Liver (tissue), 9 donors: ENCODE data around the gene RPTOR. TPM values are rescaled to one million over a fixed set of nuclear protein-coding genes. Genes with fewer than 3 reads are reported as not detected.

ENCODE experiments used
- DNase-seq: peaks from one replicate; pipeline ENCODE4 v3.0.0-alpha.2; 2017; ENCODE audit warnings: low spot score
- H3K27ac ChIP-seq, 2 donors: one replicate each; pipeline ENCODE4 v1.7.0; 2013; ENCODE audit warnings: inconsistent platforms in 2 of 2, low read length in 2 of 2, control low read depth in 1 of 2, low read depth in 1 of 2, mild to moderate bottlenecking in 1 of 2
- H3K27me3 ChIP-seq, 4 donors: one replicate each; pipeline versions ENCODE4 v1.6.1 to v1.7.0; 2013; ENCODE audit warnings: low read length in 3 of 4, inconsistent platforms in 1 of 4, mild to moderate bottlenecking in 1 of 4, moderate library complexity in 1 of 4; ENCODE audit not compliant: control insufficient read depth in 4 of 4, insufficient read depth in 4 of 4
- H3K36me3 ChIP-seq, 4 donors: one replicate each; pipeline versions ENCODE4 v1.6.1 to v1.7.0; 2013; ENCODE audit warnings: low read length in 3 of 4, mild to moderate bottlenecking in 3 of 4, low read depth in 1 of 4, moderate library complexity in 1 of 4; ENCODE audit not compliant: control insufficient read depth in 4 of 4, insufficient read depth in 3 of 4
- H3K4me1 ChIP-seq, 4 donors: one replicate each; pipeline versions ENCODE4 v1.6.1 to v1.7.0; 2013; ENCODE audit warnings: low read length in 3 of 4, mild to moderate bottlenecking in 3 of 4, moderate library complexity in 1 of 4; ENCODE audit not compliant: control insufficient read depth in 4 of 4, insufficient read depth in 4 of 4
- H3K4me3 ChIP-seq, 3 donors: one replicate each; pipeline versions ENCODE4 v1.6.1 to v1.7.0; 2013; ENCODE audit warnings: low read length in 3 of 3, control low read depth in 1 of 3, low read depth in 1 of 3, mild to moderate bottlenecking in 1 of 3
- H3K9ac ChIP-seq, 2 donors: one replicate each; pipeline ENCODE4 v1.7.0; 2013; ENCODE audit warnings: low read length in 2 of 2, mild to moderate bottlenecking in 2 of 2, moderate library complexity in 2 of 2, control low read depth in 1 of 2, low read depth in 1 of 2
- H3K9me3 ChIP-seq, 4 donors: one replicate each; pipeline versions ENCODE4 v1.6.1 to v1.7.0; 2013; ENCODE audit warnings: low read length in 3 of 4; ENCODE audit not compliant: control insufficient read depth in 4 of 4
- EGR1 ChIP-seq, 2 donors: IDR thresholded peaks; 2 replicates each; pipeline ENCODE4 v1.6.1; 2016 to 2018; ENCODE audit warnings: antibody characterized with exemption in 2 of 2, low read depth in 2 of 2
- FOXA1 ChIP-seq: IDR thresholded peaks from 2 replicates; pipeline ENCODE4 v1.6.1; 2016; ENCODE audit warnings: antibody characterized with exemption
- FOXA2 ChIP-seq: IDR thresholded peaks from 2 replicates; pipeline ENCODE4 v1.6.1; 2016; ENCODE audit warnings: antibody characterized with exemption
- GABPA ChIP-seq, 2 donors: IDR thresholded peaks in 1 of 2; conservative IDR thresholded peaks in 1 of 2; 2 replicates each; pipeline ENCODE4 v1.6.1; 2016; ENCODE audit warnings: antibody characterized with exemption in 2 of 2, mild to moderate bottlenecking in 1 of 2, moderate library complexity in 1 of 2
- HNF4A ChIP-seq, 2 donors: conservative IDR thresholded peaks; 2 replicates each; pipeline ENCODE4 v1.6.1; 2016; ENCODE audit warnings: antibody characterized with exemption in 2 of 2, mild to moderate bottlenecking in 2 of 2
- HNF4G ChIP-seq: IDR thresholded peaks from 2 replicates; pipeline ENCODE4 v1.6.1; 2016; ENCODE audit warnings: antibody characterized with exemption
- JUND ChIP-seq, 2 donors: IDR thresholded peaks; 2 replicates each; pipeline ENCODE4 v1.6.1; 2016; ENCODE audit warnings: antibody characterized with exemption in 2 of 2
- NR2F2 ChIP-seq: IDR thresholded peaks from 2 replicates; pipeline ENCODE4 v1.6.1; 2016; ENCODE audit warnings: antibody characterized with exemption
- RAD21 ChIP-seq, 2 donors: IDR thresholded peaks; 2 replicates each; pipeline ENCODE4 v1.6.1; 2016; ENCODE audit warnings: antibody characterized with exemption in 2 of 2, mild to moderate bottlenecking in 2 of 2
- RXRA ChIP-seq, 2 donors: IDR thresholded peaks; 2 replicates each; pipeline ENCODE4 v1.6.1; 2017 to 2018; ENCODE audit warnings: antibody characterized with exemption in 2 of 2, mild to moderate bottlenecking in 1 of 2
- SP1 ChIP-seq: IDR thresholded peaks from 2 replicates; pipeline ENCODE4 v1.6.1; 2018; ENCODE audit warnings: antibody characterized with exemption, mild to moderate bottlenecking
- TAF1 ChIP-seq: conservative IDR thresholded peaks from 2 replicates; pipeline ENCODE4 v1.6.1; 2016; ENCODE audit warnings: antibody characterized with exemption, mild to moderate bottlenecking
- YY1 ChIP-seq: IDR thresholded peaks from 2 replicates; pipeline ENCODE4 v1.6.1; 2016; ENCODE audit warnings: antibody characterized with exemption, mild to moderate bottlenecking
- WGBS: extraction: QIAGEN DNeasy Blood & Tissue Kit; methylation state at CpG from one replicate; pipeline ENCODE4 v1.1.7; 2013; 5-methylcytosine and 5-hydroxymethylcytosine counted together
- polyA plus RNA-seq, 2 donors: library from polyadenylated mRNA; stranded (reverse) in 1 of 2; unstranded in 1 of 2; fragments of 200-250 nt in 1 of 2; fragments of >200 nt in 1 of 2; fragmentation: Nextera tagmentation in 1 of 2; extraction: Ambion mirVana in 1 of 2; gene quantifications; one replicate each; pipeline versions ENCODE4 v1.2.1 to v1.2.3, GENCODE V29; 2013 to 2015
- total RNA-seq, 2 donors: library from RNA; depleted of rRNA; stranded (reverse); fragments of >200 nt; gene quantifications; one replicate each; pipeline ENCODE4 v1.2.3, GENCODE V29; 2014
- TF ChIP-seq, protein P1 (sequence below): IDR thresholded peaks from 2 replicates; pipeline ENCODE4 v1.6.1; 2016; ENCODE audit warnings: antibody characterized with exemption
- TF ChIP-seq, protein P2 (sequence below): IDR thresholded peaks from 2 replicates; pipeline ENCODE4 v1.6.1; 2016; ENCODE audit warnings: antibody characterized with exemption
- TF ChIP-seq, protein P3 (sequence below): IDR thresholded peaks from 2 replicates; pipeline ENCODE4 v1.6.1; 2016; ENCODE audit warnings: antibody characterized with exemption
- TF ChIP-seq, protein P4 (sequence below): fragments of 150-350 bp; IDR thresholded peaks from 2 replicates; pipeline ENCODE4 v1.5.1; 2017; ENCODE audit warnings: improper control_type of control experiment, low read depth, low read length; ENCODE audit not compliant: missing input control
- TF ChIP-seq, protein P5 (sequence below): IDR thresholded peaks from 2 replicates; pipeline ENCODE4 v1.6.1; 2016; ENCODE audit warnings: antibody characterized with exemption, mild to moderate bottlenecking
- donor health status: healthy.
- donor health status: healthy.
- donor health status: healthy.
- donor health status: healthy.
- donor health status: healthy.

The RPTOR gene
- total and polyA plus RNA-seq, 4 donors: 4.8 to 25.4 (median 11.6) TPM

DNA sequence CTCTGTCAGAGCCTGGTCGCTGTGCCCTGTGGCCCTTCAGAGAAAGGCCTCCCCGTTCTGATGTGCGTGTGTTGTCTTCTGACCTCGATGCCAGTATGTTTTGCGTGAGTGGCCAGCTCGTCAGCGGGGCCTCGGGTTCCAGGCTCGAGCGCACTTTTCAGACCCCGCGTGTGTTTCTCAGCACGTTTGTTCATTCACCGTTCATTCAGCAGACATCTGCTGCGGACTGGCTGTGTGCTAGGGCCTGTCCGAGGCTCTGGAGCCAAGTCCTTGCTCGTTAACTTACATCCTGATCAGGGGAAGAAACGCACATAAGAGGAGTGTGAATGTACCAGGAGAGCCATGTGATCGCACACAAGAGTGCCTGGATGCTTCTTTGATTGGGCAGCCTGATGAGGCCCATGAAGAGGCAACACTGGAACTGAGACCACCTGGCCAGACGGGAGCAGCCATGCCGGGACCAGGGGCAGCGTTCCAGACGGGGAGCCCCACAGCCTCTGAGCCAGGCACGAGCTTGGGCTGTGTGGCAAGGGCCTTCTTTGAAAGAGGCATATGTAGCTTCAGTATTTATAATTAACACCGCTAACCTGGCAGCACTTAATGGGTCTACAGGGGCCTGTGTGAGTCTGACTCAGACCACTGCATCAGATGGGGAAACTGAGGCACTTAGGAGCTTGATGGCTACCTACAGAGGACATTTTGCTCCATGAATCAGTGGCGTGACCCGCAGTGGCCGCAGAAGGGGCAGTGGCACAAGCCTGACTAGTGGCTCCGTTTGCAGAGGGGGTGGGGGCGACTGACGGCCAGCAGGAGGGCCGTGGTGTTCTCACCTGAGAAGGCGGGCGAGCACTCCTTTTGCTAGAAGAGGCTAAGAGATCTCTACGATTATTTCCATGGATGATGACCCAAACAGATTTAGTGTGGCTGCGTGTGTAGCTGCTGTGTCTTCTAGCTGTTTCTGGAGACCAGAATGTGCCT lies 259.1 kb downstream of the RPTOR start:
- Histone ChIP-seq H3K36me3 (peaks cover 0 to 2% (median 0%) of the 10 kb centered on the region in 4 donors), H3K27ac (no peak overlapping the region), H3K4me1 (no peaks in the 10 kb centered on the region), H3K9ac (no peak overlapping the region), H3K4me3 (no peak overlapping the region), H3K9me3 (peaks cover 0 to 6% (median 0%) of the 10 kb centered on the region in 4 donors), H3K27me3 (no peaks in the 10 kb centered on the region)
- TF ChIP-seq FOXA2 (no peak), RXRA (IDR thresholded peaks at IDR 0.05) (no peak), TAF1 (no peak), FOXA1 (no peak), EGR1 (IDR thresholded peaks at IDR 0.05; ENCODE audit: low read depth in 2 of 2) (no peak), SP1 (no peak), YY1 (no peak), JUND (IDR thresholded peaks at IDR 0.05) (no peak), HNF4A (conservative IDR thresholded peaks at IDR 0.05) (no peak), NR2F2 (no peak), HNF4G (no peak), GABPA (IDR thresholded peaks at IDR 0.05 in 1 of 2, conservative IDR thresholded peaks at IDR 0.05 in 1 of 2) (no peak), RAD21 (IDR thresholded peaks at IDR 0.05) (no peak)
- TF ChIP-seq, protein P1, sequence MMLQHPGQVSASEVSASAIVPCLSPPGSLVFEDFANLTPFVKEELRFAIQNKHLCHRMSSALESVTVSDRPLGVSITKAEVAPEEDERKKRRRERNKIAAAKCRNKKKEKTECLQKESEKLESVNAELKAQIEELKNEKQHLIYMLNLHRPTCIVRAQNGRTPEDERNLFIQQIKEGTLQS: no peak
- TF ChIP-seq, protein P2, sequence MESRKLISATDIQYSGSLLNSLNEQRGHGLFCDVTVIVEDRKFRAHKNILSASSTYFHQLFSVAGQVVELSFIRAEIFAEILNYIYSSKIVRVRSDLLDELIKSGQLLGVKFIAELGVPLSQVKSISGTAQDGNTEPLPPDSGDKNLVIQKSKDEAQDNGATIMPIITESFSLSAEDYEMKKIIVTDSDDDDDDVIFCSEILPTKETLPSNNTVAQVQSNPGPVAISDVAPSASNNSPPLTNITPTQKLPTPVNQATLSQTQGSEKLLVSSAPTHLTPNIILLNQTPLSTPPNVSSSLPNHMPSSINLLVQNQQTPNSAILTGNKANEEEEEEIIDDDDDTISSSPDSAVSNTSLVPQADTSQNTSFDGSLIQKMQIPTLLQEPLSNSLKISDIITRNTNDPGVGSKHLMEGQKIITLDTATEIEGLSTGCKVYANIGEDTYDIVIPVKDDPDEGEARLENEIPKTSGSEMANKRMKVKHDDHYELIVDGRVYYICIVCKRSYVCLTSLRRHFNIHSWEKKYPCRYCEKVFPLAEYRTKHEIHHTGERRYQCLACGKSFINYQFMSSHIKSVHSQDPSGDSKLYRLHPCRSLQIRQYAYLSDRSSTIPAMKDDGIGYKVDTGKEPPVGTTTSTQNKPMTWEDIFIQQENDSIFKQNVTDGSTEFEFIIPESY: no peak
- TF ChIP-seq, protein P3, sequence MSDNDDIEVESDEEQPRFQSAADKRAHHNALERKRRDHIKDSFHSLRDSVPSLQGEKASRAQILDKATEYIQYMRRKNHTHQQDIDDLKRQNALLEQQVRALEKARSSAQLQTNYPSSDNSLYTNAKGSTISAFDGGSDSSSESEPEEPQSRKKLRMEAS: no peak
- TF ChIP-seq, protein P4, sequence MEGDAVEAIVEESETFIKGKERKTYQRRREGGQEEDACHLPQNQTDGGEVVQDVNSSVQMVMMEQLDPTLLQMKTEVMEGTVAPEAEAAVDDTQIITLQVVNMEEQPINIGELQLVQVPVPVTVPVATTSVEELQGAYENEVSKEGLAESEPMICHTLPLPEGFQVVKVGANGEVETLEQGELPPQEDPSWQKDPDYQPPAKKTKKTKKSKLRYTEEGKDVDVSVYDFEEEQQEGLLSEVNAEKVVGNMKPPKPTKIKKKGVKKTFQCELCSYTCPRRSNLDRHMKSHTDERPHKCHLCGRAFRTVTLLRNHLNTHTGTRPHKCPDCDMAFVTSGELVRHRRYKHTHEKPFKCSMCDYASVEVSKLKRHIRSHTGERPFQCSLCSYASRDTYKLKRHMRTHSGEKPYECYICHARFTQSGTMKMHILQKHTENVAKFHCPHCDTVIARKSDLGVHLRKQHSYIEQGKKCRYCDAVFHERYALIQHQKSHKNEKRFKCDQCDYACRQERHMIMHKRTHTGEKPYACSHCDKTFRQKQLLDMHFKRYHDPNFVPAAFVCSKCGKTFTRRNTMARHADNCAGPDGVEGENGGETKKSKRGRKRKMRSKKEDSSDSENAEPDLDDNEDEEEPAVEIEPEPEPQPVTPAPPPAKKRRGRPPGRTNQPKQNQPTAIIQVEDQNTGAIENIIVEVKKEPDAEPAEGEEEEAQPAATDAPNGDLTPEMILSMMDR: no peak
- TF ChIP-seq, protein P5, sequence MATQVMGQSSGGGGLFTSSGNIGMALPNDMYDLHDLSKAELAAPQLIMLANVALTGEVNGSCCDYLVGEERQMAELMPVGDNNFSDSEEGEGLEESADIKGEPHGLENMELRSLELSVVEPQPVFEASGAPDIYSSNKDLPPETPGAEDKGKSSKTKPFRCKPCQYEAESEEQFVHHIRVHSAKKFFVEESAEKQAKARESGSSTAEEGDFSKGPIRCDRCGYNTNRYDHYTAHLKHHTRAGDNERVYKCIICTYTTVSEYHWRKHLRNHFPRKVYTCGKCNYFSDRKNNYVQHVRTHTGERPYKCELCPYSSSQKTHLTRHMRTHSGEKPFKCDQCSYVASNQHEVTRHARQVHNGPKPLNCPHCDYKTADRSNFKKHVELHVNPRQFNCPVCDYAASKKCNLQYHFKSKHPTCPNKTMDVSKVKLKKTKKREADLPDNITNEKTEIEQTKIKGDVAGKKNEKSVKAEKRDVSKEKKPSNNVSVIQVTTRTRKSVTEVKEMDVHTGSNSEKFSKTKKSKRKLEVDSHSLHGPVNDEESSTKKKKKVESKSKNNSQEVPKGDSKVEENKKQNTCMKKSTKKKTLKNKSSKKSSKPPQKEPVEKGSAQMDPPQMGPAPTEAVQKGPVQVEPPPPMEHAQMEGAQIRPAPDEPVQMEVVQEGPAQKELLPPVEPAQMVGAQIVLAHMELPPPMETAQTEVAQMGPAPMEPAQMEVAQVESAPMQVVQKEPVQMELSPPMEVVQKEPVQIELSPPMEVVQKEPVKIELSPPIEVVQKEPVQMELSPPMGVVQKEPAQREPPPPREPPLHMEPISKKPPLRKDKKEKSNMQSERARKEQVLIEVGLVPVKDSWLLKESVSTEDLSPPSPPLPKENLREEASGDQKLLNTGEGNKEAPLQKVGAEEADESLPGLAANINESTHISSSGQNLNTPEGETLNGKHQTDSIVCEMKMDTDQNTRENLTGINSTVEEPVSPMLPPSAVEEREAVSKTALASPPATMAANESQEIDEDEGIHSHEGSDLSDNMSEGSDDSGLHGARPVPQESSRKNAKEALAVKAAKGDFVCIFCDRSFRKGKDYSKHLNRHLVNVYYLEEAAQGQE: no peak
- no peak for DNase-seq
- WGBS: 96% methylated on average over 36 of the region's 36 CpGs
